DND-41 (cell line): ENCODE results near the gene PHKB.

Experiments used
- ATAC-seq: fragments of 200-7000 bp; cut with Tn5 transposase; 3 replicates; pipeline ENCODE4 v1.9.1; 2021; ENCODE audit warnings: low read depth; ENCODE audit not compliant: insufficient read depth
- DNase-seq: peaks from one replicate; pipeline ENCODE4 v3.0.0-alpha.2; 2020
- H2AFZ ChIP-seq: 2 replicates; pipeline ENCODE4 v1.6.0; 2012; ENCODE audit warnings: low read depth, low read length
- H3K27ac ChIP-seq: 2 replicates; pipeline ENCODE4 v1.5.1; 2012; ENCODE audit warnings: low read length, inconsistent platforms
- H3K27me3 ChIP-seq: fragments of 200-600 bp; sonication (generic); 2 replicates; pipeline ENCODE4 v1.6.0; 2012; ENCODE audit warnings: low read length, mild to moderate bottlenecking, inconsistent platforms; ENCODE audit not compliant: insufficient read depth, poor library complexity
- H3K36me3 ChIP-seq: 2 replicates; pipeline ENCODE4 v1.5.1; 2012; ENCODE audit warnings: low read length, inconsistent platforms; ENCODE audit not compliant: insufficient read depth
- H3K4me1 ChIP-seq: 2 replicates; pipeline ENCODE4 v1.5.1; 2012; ENCODE audit warnings: mild to moderate bottlenecking, low read length; ENCODE audit not compliant: insufficient read depth
- H3K4me2 ChIP-seq: 2 replicates; pipeline ENCODE4 v1.6.0; 2012; ENCODE audit warnings: mild to moderate bottlenecking, moderate library complexity, low read length, inconsistent platforms; ENCODE audit not compliant: insufficient read depth
- H3K4me3 ChIP-seq, 2 experiments: fragments of 200-600 bp in 1 of 2; shearing (Covaris generic) in 1 of 2; 2 replicates each; pipeline ENCODE4 v1.5.1; 2012 to 2016; ENCODE audit warnings: inconsistent platforms in 2 of 2, low read length in 2 of 2, mild to moderate bottlenecking in 2 of 2, low read depth in 1 of 2, moderate library complexity in 1 of 2
- H3K79me2 ChIP-seq: 2 replicates; pipeline ENCODE4 v1.6.0; 2012; ENCODE audit warnings: low read length, inconsistent platforms; ENCODE audit not compliant: insufficient read depth
- H3K9ac ChIP-seq: 2 replicates; pipeline ENCODE4 v1.6.0; 2012; ENCODE audit warnings: low read depth, mild to moderate bottlenecking, inconsistent platforms, low read length, moderate library complexity
- H3K9me3 ChIP-seq: 2 replicates; pipeline ENCODE4 v1.5.1; 2012; ENCODE audit warnings: low read length, moderate library complexity, mild to moderate bottlenecking, inconsistent platforms; ENCODE audit not compliant: insufficient read depth, severe bottlenecking
- H4K20me1 ChIP-seq: 2 replicates; pipeline ENCODE4 v1.6.0; 2012; ENCODE audit warnings: low read length; ENCODE audit not compliant: insufficient read depth
- CTCF ChIP-seq: IDR thresholded peaks from 2 replicates; pipeline ENCODE4 v1.5.1; 2012; ENCODE audit warnings: borderline replicate concordance, low read length, moderate library complexity, mild to moderate bottlenecking; ENCODE audit not compliant: poor library complexity, severe bottlenecking; ENCODE audit errors: extremely low read depth
- EZH2 ChIP-seq: IDR thresholded peaks from 3 replicates; pipeline ENCODE4 v1.6.1; 2012; ENCODE audit warnings: borderline replicate concordance, low read depth, mild to moderate bottlenecking, moderate library complexity, low read length, inconsistent platforms; ENCODE audit not compliant: severe bottlenecking

PHKB gene

GRCh38 chr16:47725188-47725695 lies 264.1 kb downstream of the PHKB start:
- Histone ChIP-seq H3K79me2 (no peaks in the 10 kb centered on the region), H4K20me1 (no peaks in the 10 kb centered on the region), H3K4me1 (no peaks in the 10 kb centered on the region), H3K4me2 (no peak overlapping the region), H3K36me3 (no peaks in the 10 kb centered on the region), H3K27ac (no peak overlapping the region), H3K4me3 (no peak overlapping the region), H3K9me3 (no peaks in the 10 kb centered on the region), H3K27me3 (no peaks in the 10 kb centered on the region), H3K9ac (no peak overlapping the region), H2AFZ (no peak overlapping the region)
- TF ChIP-seq EZH2 (no peak), CTCF (no peak)
- no peak for ATAC-seq
- DNase-seq = no peak

GRCh38 chr16:47726031-47726675 lies 265.0 kb downstream of the PHKB start:
- ATAC-seq = no peak
- Histone ChIP-seq H3K9ac (no peak overlapping the region), H3K36me3 (no peaks in the 10 kb centered on the region), H3K79me2 (no peaks in the 10 kb centered on the region), H3K27me3 (no peaks in the 10 kb centered on the region), H3K27ac (no peak overlapping the region), H4K20me1 (no peaks in the 10 kb centered on the region), H2AFZ (no peak overlapping the region), H3K4me3 (no peak overlapping the region), H3K4me2 (no peak overlapping the region), H3K4me1 (no peaks in the 10 kb centered on the region), H3K9me3 (no peaks in the 10 kb centered on the region)
- TF ChIP-seq CTCF (no peak), EZH2 (no peak)
- DNase-seq = no peak

GRCh38 chr16:47727131-47727530 lies 266.0 kb downstream of the PHKB start:
- Histone ChIP-seq H4K20me1 (no peaks in the 10 kb centered on the region), H3K9me3 (no peaks in the 10 kb centered on the region), H2AFZ (no peak overlapping the region), H3K27ac (no peak overlapping the region), H3K9ac (no peak overlapping the region), H3K27me3 (no peaks in the 10 kb centered on the region), H3K4me2 (no peak overlapping the region), H3K4me1 (no peaks in the 10 kb centered on the region), H3K36me3 (no peaks in the 10 kb centered on the region), H3K79me2 (no peaks in the 10 kb centered on the region), H3K4me3 (no peak overlapping the region)
- ATAC-seq = no peak
- TF ChIP-seq EZH2 = no peak
- TF ChIP-seq CTCF = no peak
- DNase-seq = no peak
